K562 (cell line): ENCODE measurements around the gene NBEAL2. TPM values are rescaled to one million over a fixed set of nuclear protein-coding genes. Genes with fewer than 3 reads are reported as not detected.

ENCODE experiments used
- CTBP1 ChIP-seq: fragments of 450-650 bp; IDR thresholded peaks from 2 replicates; pipeline ENCODE4 v1.6.1; 2016; ENCODE audit warnings: borderline replicate concordance
- GATAD2B ChIP-seq: fragments of 450-650 bp; IDR thresholded peaks from 2 replicates; pipeline ENCODE4 v1.6.1; 2017; ENCODE audit warnings: mild to moderate bottlenecking, borderline replicate concordance
- HDAC6 ChIP-seq: IDR thresholded peaks from 2 replicates; pipeline ENCODE4 v1.6.1; 2012; ENCODE audit warnings: low read depth, mild to moderate bottlenecking, control low read depth, inconsistent platforms, low read length, moderate library complexity
- HMGN3 ChIP-seq: IDR thresholded peaks from 2 replicates; pipeline ENCODE4 v1.6.1; 2011; ENCODE audit warnings: borderline replicate concordance, low read depth, mild to moderate bottlenecking, mixed read lengths, low read length; ENCODE audit not compliant: insufficient read length; ENCODE audit errors: extremely low read depth
- LCOR ChIP-seq: sonication (generic); formaldehyde crosslinking; IDR thresholded peaks from 2 replicates; pipeline ENCODE4 v1.8.0; 2022; ENCODE audit warnings: mild to moderate bottlenecking, missing genetic modification reagents
- MECOM ChIP-seq: fragments of 250-450 bp; sonication (Bioruptor Pico); IDR thresholded peaks from 2 replicates; pipeline ENCODE4 v1.8.0; 2022; ENCODE audit warnings: inconsistent platforms
- MTA1 ChIP-seq: fragments of 450-650 bp; IDR thresholded peaks from 2 replicates; pipeline ENCODE4 v1.6.1; 2017; ENCODE audit warnings: borderline replicate concordance
- NFIC ChIP-seq: fragments of 450-650 bp; IDR thresholded peaks from 2 replicates; pipeline ENCODE4 v1.6.1; 2017; ENCODE audit warnings: mild to moderate bottlenecking, inconsistent platforms
- RBFOX2 ChIP-seq: fragments of 200-400 bp; formaldehyde crosslinking; IDR thresholded peaks from 2 replicates; pipeline ENCODE4 v1.6.1; 2017; ENCODE audit warnings: low read depth, mild to moderate bottlenecking, low read length, moderate library complexity
- UBTF ChIP-seq, 2 experiments: IDR thresholded peaks; 2 replicates each; pipeline ENCODE4 v1.6.1; 2012; ENCODE audit warnings: improper control_type of control experiment in 2 of 2, low read depth in 2 of 2, low read length in 2 of 2, borderline replicate concordance in 1 of 2
- ZFP36 ChIP-seq: fragments of 150-350 bp; IDR thresholded peaks from 2 replicates; pipeline ENCODE4 v1.6.1; 2018; ENCODE audit warnings: low read length, low read depth; ENCODE audit not compliant: partially characterized antibody
- polyA plus RNA-seq, 8 experiments: library from polyadenylated mRNA; depleted of rRNA in 4 of 8; stranded (reverse) in 5 of 8; unstranded in 3 of 8; fragments of >200 nt; fragmentation: Nextera tagmentation in 2 of 8; fragmentation: Illumina TruSeq in 1 of 8; extraction: Ambion mirVana in 2 of 8; extraction: Trizol in 1 of 8; gene quantifications; 2 replicates each; pipeline versions ENCODE4 v1.2.1 to v1.2.3, GENCODE V29; 2011 to 2014; ENCODE audit warnings: inconsistent platforms in 1 of 8, missing spikeins in 1 of 8
- total RNA-seq, 7 experiments: library from RNA; depleted of rRNA in 6 of 7; stranded (reverse); fragments of >200 nt in 6 of 7; fragmentation: Illumina TruSeq in 2 of 7; extraction: Trizol in 2 of 7; gene quantifications; 2 replicates each; pipeline versions ENCODE4 v1.2.1 to v1.2.3, GENCODE V29; 2011 to 2021; ENCODE audit warnings: low replicate concordance in 1 of 7
- TF ChIP-seq, protein P1 (sequence below): sonication (generic); formaldehyde crosslinking; IDR thresholded peaks from 2 replicates; pipeline ENCODE4 v1.8.0; 2023; ENCODE audit warnings: mild to moderate bottlenecking, missing genetic modification reagents
- TF ChIP-seq, protein P2 (sequence below): sonication (generic); formaldehyde crosslinking; IDR thresholded peaks from 2 replicates; pipeline ENCODE4 v1.8.0; 2022; ENCODE audit warnings: missing genetic modification reagents, mild to moderate bottlenecking, borderline replicate concordance

Gene NBEAL2
- total and polyA plus RNA-seq, 9 of the 15 experiments (the other 6 are each of a cell fraction or from before 2014, with no cell fraction given): 0.06 to 114 (median 29.6) TPM

GRCh38 chr3:46935168-46935858 lies 44.2 kb upstream of the NBEAL2 start (continued):
- 0 out of 4 replicates have a peak, but pooled peaks of 1 of the 2 experiments have one; percentile 56 for TF ChIP-seq UBTF (IDR thresholded peaks at IDR 0.05; ENCODE audit: borderline replicate concordance in 1 of 2, low read depth in 2 of 2, low read length in 2 of 2)
- no peak for TF ChIP-seq MECOM (CRISPR knock-in tag)
- TF ChIP-seq RBFOX2: no peak
- no peak for TF ChIP-seq ZFP36
- TF ChIP-seq, protein P1, sequence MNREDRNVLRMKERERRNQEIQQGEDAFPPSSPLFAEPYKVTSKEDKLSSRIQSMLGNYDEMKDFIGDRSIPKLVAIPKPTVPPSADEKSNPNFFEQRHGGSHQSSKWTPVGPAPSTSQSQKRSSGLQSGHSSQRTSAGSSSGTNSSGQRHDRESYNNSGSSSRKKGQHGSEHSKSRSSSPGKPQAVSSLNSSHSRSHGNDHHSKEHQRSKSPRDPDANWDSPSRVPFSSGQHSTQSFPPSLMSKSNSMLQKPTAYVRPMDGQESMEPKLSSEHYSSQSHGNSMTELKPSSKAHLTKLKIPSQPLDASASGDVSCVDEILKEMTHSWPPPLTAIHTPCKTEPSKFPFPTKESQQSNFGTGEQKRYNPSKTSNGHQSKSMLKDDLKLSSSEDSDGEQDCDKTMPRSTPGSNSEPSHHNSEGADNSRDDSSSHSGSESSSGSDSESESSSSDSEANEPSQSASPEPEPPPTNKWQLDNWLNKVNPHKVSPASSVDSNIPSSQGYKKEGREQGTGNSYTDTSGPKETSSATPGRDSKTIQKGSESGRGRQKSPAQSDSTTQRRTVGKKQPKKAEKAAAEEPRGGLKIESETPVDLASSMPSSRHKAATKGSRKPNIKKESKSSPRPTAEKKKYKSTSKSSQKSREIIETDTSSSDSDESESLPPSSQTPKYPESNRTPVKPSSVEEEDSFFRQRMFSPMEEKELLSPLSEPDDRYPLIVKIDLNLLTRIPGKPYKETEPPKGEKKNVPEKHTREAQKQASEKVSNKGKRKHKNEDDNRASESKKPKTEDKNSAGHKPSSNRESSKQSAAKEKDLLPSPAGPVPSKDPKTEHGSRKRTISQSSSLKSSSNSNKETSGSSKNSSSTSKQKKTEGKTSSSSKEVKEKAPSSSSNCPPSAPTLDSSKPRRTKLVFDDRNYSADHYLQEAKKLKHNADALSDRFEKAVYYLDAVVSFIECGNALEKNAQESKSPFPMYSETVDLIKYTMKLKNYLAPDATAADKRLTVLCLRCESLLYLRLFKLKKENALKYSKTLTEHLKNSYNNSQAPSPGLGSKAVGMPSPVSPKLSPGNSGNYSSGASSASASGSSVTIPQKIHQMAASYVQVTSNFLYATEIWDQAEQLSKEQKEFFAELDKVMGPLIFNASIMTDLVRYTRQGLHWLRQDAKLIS (CRISPR knock-in tag): no peak
- peak; percentile 84 for TF ChIP-seq CTBP1
- peak; percentile 75 for TF ChIP-seq MTA1
- no peak; the same call in 1 of the 2 replicates for TF ChIP-seq GATAD2B
- TF ChIP-seq, protein P2, sequence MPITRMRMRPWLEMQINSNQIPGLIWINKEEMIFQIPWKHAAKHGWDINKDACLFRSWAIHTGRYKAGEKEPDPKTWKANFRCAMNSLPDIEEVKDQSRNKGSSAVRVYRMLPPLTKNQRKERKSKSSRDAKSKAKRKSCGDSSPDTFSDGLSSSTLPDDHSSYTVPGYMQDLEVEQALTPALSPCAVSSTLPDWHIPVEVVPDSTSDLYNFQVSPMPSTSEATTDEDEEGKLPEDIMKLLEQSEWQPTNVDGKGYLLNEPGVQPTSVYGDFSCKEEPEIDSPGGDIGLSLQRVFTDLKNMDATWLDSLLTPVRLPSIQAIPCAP (CRISPR knock-in tag): no peak
- no peak for TF ChIP-seq HMGN3
- TF ChIP-seq HDAC6: no peak
- no peak for TF ChIP-seq LCOR
- TF ChIP-seq NFIC: peak; percentile 0; the same call in 1 of the 2 replicates
